HEK293 (cell line): ENCODE data around the gene ATG2A.

Source experiments
- ATF2 ChIP-seq: fragments of 450-650 bp; formaldehyde crosslinking; IDR thresholded peaks from 2 replicates; pipeline ENCODE4 v1.5.1; 2016; ENCODE audit warnings: missing biosample characterization, missing genetic modification characterization, low read depth
- BCL6B ChIP-seq: fragments of 450-650 bp; formaldehyde crosslinking; IDR thresholded peaks from 2 replicates; pipeline ENCODE4 v1.5.1; 2017; ENCODE audit warnings: missing biosample characterization, missing genetic modification characterization
- CTCF ChIP-seq: fragments of 450-650 bp; formaldehyde crosslinking; IDR thresholded peaks from 2 replicates; pipeline ENCODE4 v1.5.1; 2016; ENCODE audit warnings: missing biosample characterization, missing genetic modification characterization
- KLF16 ChIP-seq: fragments of 450-650 bp; formaldehyde crosslinking; IDR thresholded peaks from 2 replicates; pipeline ENCODE4 v1.5.1; 2017; ENCODE audit warnings: missing biosample characterization, missing genetic modification characterization
- MYNN ChIP-seq: fragments of 450-650 bp; formaldehyde crosslinking; IDR thresholded peaks from 2 replicates; pipeline ENCODE4 v1.5.1; 2016; ENCODE audit warnings: missing biosample characterization, missing genetic modification characterization, borderline replicate concordance
- YY1 ChIP-seq: fragments of 450-650 bp; formaldehyde crosslinking; IDR thresholded peaks from 2 replicates; pipeline ENCODE4 v1.5.1; 2018; ENCODE audit warnings: missing biosample characterization, missing genetic modification characterization
- ZBTB1 ChIP-seq: fragments of 450-650 bp; formaldehyde crosslinking; IDR thresholded peaks from 2 replicates; pipeline ENCODE4 v1.5.1; 2016; ENCODE audit warnings: missing biosample characterization, missing genetic modification characterization
- ZBTB21 ChIP-seq: fragments of 450-650 bp; formaldehyde crosslinking; IDR thresholded peaks from 2 replicates; pipeline ENCODE4 v1.5.1; 2017; ENCODE audit warnings: missing biosample characterization, missing genetic modification characterization
- ZNF121 ChIP-seq: fragments of 450-650 bp; formaldehyde crosslinking; IDR thresholded peaks from 2 replicates; pipeline ENCODE4 v1.5.1; 2016; ENCODE audit warnings: missing biosample characterization, missing genetic modification characterization
- ZNF138 ChIP-seq: fragments of 450-650 bp; formaldehyde crosslinking; IDR thresholded peaks from 2 replicates; pipeline ENCODE4 v1.5.1; 2016; ENCODE audit warnings: missing biosample characterization, missing genetic modification characterization, borderline replicate concordance
- ZNF184 ChIP-seq: fragments of 450-650 bp; IDR thresholded peaks from 2 replicates; pipeline ENCODE4 v1.5.1; 2018; ENCODE audit warnings: missing biosample characterization, mild to moderate bottlenecking, missing genetic modification characterization
- ZNF292 ChIP-seq: fragments of 450-650 bp; formaldehyde crosslinking; IDR thresholded peaks from 2 replicates; pipeline ENCODE4 v1.5.1; 2016; ENCODE audit warnings: low read depth, missing biosample characterization, missing genetic modification characterization, borderline replicate concordance
- ZNF549 ChIP-seq: fragments of 450-650 bp; IDR thresholded peaks from 2 replicates; pipeline ENCODE4 v1.5.1; 2018; ENCODE audit warnings: missing biosample characterization, missing genetic modification characterization, mild to moderate bottlenecking, inconsistent platforms, moderate library complexity
- ZNF558 ChIP-seq: fragments of 450-650 bp; formaldehyde crosslinking; IDR thresholded peaks from 2 replicates; pipeline ENCODE4 v1.5.1; 2016; ENCODE audit warnings: missing biosample characterization, missing genetic modification characterization

GRCh38 chr11:64876835-64877341, 40.1 kb downstream of the ATG2A start:
- TF ChIP-seq ZBTB1 (tag by site-specific recombination) (no peak), CTCF (tag by site-specific recombination) (no peak), ZNF121 (tag by site-specific recombination) (no peak), ZBTB21 (no peak), KLF16 (tag by site-specific recombination) (no peak), YY1 (tag by site-specific recombination) (no peak), MYNN (tag by site-specific recombination) (no peak), ZNF184 (no peak), ZNF138 (no peak), ZNF292 (tag by site-specific recombination) (no peak), BCL6B (tag by site-specific recombination) (no peak), ZNF558 (tag by site-specific recombination) (no peak), ATF2 (tag by site-specific recombination) (no peak), ZNF549 (tag by site-specific recombination) (no peak)
